ENCODE measurements around the gene XIRP1. TPM values are rescaled to one million over a fixed set of nuclear protein-coding genes. Genes with fewer than 3 reads are reported as not detected.

XIRP1 gene
- total RNA-seq, 1 experiment from 2014 or later, result not detected

GRCh38 chr3:39184081-39184967, 8.1 kb downstream of the XIRP1 start:
- Histone ChIP-seq H3K9me3 (ENCODE audit: control insufficient read depth, insufficient read depth, low read depth, low read length) (no peaks in the 10 kb centered on the region), H3K27me3 (ENCODE audit: control insufficient read depth, insufficient read depth, low read length) (no peaks in the 10 kb centered on the region), H3K4me3 (ENCODE audit: low read depth in 2 of 2, low read length in 2 of 2) (no peak overlapping the region), H3K36me3 (ENCODE audit: control insufficient read depth, insufficient read depth, low read length) (no peaks in the 10 kb centered on the region), H3K4me1 (ENCODE audit: control insufficient read depth, insufficient read depth, low read length) (peaks cover 3% of the 10 kb centered on the region), H3K27ac (ENCODE audit: low read length) (no peak overlapping the region)
- no peak for TF ChIP-seq CTCF (IDR thresholded peaks at IDR 0.05)
- no peak for TF ChIP-seq REST (IDR thresholded peaks at IDR 0.05; ENCODE audit: insufficient read depth in 1 of 2, low read depth in 2 of 2, low read length in 1 of 2)
- no peak for TF ChIP-seq POLR2AphosphoS5 (IDR thresholded peaks at IDR 0.05; ENCODE audit: low read depth, low read length)
- no peak for TF ChIP-seq SIN3A (IDR thresholded peaks at IDR 0.05; ENCODE audit: borderline replicate concordance, insufficient read depth, low read depth, low read length)
- TF ChIP-seq TCF7L2 (IDR thresholded peaks at IDR 0.05; ENCODE audit: low read depth, low read length), result no peak
- CTCF ChIA-PET, result no interaction called here
- intact Hi-C loops (cut with micrococcal nuclease; ENCODE audit: unreplicated experiment) (no loop called here), in situ Hi-C loops (cut with HindIII; ENCODE audit: low pct_unique_long_range_greater_than_20kb, low sequenced_read_pairs) (no loop called here)
- ATAC-seq, result no peak
- DNase-seq (ENCODE audit: low read depth, low spot score), result no peak
- POLR2A ChIA-PET, result interaction anchor here (0.6 kb wide), 1 partner anchor 1714 kb away, joined by 4 read pairs; no protein-coding TSS in a partner anchor
- BruUV-seq (replicated peaks), result no TSS peak

GRCh38 chr3:39183211-39184080, 8.9 kb downstream of the XIRP1 start:
- no peak for ATAC-seq
- Histone ChIP-seq H3K4me1 (ENCODE audit: control insufficient read depth, insufficient read depth, low read length) (peaks cover 4% of the 10 kb centered on the region), H3K36me3 (ENCODE audit: control insufficient read depth, insufficient read depth, low read length) (no peaks in the 10 kb centered on the region), H3K4me3 (ENCODE audit: low read depth in 2 of 2, low read length in 2 of 2) (no peak overlapping the region), H3K9me3 (ENCODE audit: control insufficient read depth, insufficient read depth, low read depth, low read length) (no peaks in the 10 kb centered on the region), H3K27me3 (ENCODE audit: control insufficient read depth, insufficient read depth, low read length) (no peaks in the 10 kb centered on the region), H3K27ac (ENCODE audit: low read length) (no peak overlapping the region)
- in situ Hi-C loops (cut with HindIII; ENCODE audit: low pct_unique_long_range_greater_than_20kb, low sequenced_read_pairs) (no loop called here), intact Hi-C loops (cut with micrococcal nuclease; ENCODE audit: unreplicated experiment) (no loop called here)
- ChIA-PET CTCF (no interaction called here), POLR2A (interaction anchor here (0.6 kb wide), 1 partner anchor 1713 kb away, joined by 4 read pairs; no protein-coding TSS in a partner anchor)
- DNase-seq (ENCODE audit: low read depth, low spot score), result no peak
- no peak for TF ChIP-seq TCF7L2 (IDR thresholded peaks at IDR 0.05; ENCODE audit: low read depth, low read length)
- TF ChIP-seq CTCF (IDR thresholded peaks at IDR 0.05), result no peak
- TF ChIP-seq POLR2AphosphoS5 (IDR thresholded peaks at IDR 0.05; ENCODE audit: low read depth, low read length), result no peak
- no peak for TF ChIP-seq SIN3A (IDR thresholded peaks at IDR 0.05; ENCODE audit: borderline replicate concordance, insufficient read depth, low read depth, low read length)
- no TSS peak for BruUV-seq (replicated peaks)

All from Panc1 (cell line).